Cerebellar cortex (tissue), 1 donor: Measurements from ENCODE around the gene ARHGAP40.
A peak's percentile ranks its signal among the peaks of the same experiment; 100 is the strongest.

Source experiments
- DNase-seq: peaks from one replicate; pipeline ENCODE4 v3.0.0-alpha.2; 2015; ENCODE audit warnings: low spot score

The ARHGAP40 gene

DNA sequence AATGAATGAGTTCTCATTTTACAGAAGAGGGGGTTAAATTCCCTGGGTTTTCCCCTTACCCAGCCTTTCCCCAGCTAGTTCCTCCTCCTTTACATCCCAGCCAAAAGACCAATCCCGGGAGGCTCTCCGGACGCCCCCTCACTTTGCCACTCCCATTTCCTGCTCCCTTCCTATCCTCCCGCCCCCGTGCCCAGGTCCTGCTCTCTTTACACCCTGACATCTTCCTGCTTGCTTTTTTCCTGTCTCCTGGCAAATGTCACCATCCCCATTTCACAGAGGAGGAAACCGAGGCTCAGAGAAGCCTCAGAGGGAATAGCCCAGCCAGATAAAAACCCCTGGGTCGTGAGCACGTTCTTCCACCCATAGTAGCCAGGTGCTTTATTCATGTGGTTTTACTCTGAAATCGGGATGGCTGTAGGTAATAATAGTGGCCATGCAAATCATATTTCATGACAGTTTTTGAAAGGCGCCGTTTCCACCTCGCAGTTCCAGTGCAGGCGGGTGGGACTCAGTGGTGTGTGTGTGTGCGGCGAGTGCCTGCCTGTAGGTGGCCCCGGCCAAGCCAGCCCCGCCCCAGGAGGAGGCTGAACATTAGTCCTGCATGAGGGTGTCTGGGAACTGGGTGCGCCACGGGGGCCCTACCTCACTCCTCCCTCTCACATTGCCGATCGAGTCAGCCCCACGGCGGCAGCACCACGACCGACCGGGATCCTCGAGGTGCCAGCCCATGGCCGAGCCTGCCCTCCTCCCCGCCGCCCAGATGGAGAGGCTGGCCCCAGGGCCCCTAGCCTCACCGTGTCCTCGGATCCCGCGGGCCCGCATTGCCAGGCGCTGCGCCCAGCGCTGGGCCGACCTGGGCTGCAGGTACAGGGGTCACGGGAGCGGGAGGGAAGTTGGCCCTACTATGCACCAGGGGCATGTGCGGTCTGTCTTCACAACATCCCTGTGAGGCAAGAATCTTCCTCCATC is at the start of gene ARHGAP40:
TSS of gene ARHGAP40 (plus strand) at position 594 of the 969 bp plus-strand sequence.
- DNase-seq = no peak

DNA sequence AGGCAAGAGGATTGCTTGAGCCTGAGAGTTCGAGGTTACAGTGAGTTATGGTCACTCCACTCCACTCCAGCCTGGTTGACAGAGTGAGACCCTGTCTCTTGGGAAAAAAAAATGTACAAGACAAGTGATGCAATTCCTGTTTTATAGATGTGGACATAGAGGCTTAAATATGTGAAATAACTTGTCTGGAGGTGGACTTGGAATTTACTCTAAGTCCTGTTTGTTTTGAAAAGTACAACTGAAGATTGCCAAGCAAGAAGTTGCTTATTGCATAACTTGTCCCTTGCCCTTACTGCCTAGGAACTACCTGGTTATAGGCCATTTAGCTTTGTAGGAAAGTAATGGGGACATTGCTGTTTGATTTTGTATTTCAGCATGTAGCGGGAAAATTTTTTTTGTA is 46.6 kb upstream of the ARHGAP40 start:
- no peak for DNase-seq

GRCh38 chr20:38555395-38555794 is 46.2 kb upstream of the ARHGAP40 start:
- no peak for DNase-seq

- no peak for DNase-seq
These were observed 44.4 kb upstream of the ARHGAP40 start for GRCh38 chr20:38557174-38557573.

GRCh38 chr20:38558596-38559360 is 42.8 kb upstream of the ARHGAP40 start:
- DNase-seq = no peak

GRCh38 chr20:38559764-38560163 is 41.8 kb upstream of the ARHGAP40 start:
- no peak for DNase-seq

- no peak for DNase-seq
These were observed 37.7 kb upstream of the ARHGAP40 start for GRCh38 chr20:38563802-38564431.

DNA sequence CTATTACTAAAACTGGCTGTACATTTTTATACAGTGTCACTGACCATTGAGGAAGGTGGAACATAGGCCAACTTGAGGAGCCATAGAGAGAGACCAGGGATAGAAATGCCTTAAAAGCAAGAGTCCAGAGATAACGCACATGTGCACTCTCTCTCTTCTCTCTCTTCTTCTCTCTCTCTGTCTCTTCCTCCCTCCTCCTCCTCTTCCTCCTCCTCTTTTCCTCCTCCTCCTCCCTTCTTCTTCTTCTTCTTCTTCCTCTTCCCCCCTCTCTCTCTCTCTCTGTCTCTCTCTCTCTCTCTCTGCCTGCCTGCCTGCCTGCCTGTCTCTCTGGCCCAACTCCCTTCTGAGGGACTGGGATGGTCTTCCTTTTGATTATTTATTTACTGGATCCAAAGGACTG is 36.9 kb upstream of the ARHGAP40 start:
- DNase-seq = no peak

DNA sequence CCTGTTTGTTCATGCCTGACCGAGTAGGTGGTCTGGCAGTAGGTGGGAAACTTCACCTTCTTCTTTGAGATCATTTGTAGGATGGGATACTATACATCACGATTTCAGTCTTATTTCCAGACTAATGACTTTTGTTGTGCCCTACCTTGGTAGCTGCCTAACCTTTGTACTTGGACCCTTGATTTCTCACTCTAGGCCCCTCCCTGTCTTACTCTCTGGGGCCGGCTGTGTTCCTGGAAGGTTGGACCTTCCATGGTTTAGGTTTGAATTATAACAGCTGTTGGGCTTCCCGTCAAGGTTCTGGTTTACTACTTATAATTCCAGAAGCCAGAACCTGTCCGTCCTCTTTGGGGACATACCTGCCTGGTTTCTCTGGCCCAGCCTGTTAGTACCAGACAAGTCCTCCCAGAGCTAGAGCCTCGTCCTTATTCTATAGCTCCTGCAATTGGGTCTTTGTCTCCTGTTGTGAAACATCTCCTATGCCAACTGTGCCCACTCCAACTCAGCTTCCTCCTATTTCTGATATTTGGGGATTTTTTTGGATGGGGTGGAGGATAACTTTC is 35.5 kb upstream of the ARHGAP40 start:
- no peak for DNase-seq

- DNase-seq = no peak
These were observed 31.7 kb upstream of the ARHGAP40 start for GRCh38 chr20:38569747-38570525.

GRCh38 chr20:38573413-38573812 is 28.2 kb upstream of the ARHGAP40 start:
- no peak for DNase-seq

DNA sequence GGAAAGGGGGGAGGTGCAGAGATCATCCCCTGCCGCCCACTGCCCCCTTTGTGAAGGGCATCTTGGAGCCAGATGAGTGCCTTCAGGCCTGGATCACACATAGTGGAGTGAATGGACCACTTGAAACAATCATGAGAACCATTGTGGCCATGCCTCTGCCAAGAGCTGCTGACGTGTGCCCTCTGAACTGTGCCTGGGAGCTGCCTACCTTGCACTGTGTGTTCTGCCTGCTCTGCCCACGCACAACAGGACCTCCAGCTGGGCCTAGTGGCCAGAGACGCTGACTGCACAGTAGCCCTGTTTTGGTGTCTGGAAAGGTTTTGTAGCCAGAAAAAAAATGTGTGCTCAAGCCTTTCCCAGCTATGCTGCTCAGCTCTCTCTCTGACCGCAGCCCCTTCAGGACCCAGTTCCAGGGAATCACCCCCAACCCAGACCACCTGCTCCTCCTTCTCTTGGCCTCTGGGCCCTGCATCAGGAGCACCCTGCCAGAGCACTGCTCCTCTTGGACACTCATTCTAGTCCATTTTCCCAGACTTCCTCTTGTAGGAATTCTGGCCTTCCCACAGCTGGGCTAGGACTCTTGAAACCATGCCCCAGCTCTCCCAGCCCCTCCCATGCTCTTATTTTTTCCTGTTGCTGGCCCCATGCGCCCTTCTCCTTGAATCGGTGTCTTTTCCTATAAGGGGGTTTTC is 22.2 kb upstream of the ARHGAP40 start:
- no peak for DNase-seq

DNA sequence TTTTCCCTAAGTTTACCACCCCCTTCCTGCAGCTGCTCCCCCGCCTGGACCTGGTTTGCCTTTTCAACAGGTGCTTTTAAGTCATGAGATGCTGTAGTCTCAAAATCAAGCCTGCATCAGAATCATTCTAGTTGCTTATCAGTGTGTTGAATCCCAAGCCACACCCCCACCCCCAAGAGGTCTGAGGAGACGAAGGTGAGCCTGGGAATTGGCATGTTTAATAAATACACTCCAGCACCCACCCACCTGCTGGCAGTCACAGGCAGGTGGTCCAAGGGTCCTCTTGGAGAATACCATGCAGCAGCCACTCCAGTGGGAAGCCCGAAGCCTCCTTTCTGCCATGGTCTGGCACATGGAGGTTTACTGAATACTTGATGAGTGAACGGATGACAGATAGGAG is 21.7 kb upstream of the ARHGAP40 start:
- no peak for DNase-seq

DNA sequence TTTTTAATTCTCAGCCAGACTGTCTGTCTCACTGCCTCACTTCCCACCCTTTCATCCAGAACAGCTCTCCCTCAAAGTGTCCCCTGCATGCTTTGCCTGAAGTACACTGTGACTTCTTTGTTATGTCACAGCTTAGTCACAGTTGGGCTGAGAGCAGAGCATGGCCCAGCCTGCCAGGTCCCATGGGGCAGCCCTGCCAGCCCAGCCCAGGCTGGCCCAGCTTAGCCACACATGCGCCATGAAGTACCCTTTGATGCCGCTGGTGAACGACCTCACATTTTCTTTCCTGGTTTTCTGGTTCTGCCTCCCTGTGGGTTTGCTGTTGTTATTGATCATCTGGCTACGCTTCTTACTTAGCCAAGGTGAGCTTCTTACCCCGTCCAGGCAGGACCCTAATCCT is 20.6 kb upstream of the ARHGAP40 start, which contains the start of gene ADIG:
TSS of gene ADIG (plus strand) at position 185 of the 400 bp plus-strand sequence. CDS start at position 239, 54 bp downstream.
- peak; percentile 16 for DNase-seq

DNA sequence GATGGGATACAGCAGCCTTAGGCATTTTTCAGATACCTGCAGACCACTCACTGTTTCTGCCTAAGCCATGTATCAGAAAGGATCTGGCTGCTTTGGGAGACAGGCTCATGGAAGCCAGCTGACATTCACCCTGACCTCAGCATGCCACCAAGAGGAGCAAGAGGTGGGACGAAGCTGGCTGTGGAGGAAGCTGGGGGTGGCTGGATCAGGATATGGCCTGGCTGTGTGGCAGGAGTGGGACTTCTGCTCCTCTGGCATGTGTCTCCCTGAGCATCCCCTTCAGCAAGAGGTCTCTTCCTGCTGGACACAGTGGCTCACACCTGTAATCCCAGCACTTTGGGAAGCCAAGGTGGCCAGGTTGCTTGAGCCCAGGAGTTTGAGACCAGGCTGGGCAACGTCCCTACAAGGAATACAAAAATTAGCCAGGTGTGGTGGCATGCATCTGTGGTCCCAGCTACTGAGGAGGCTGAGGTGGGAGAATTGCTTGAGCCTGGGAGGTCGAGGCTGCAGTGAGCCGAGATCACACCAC is 19.7 kb upstream of the ARHGAP40 start:
- DNase-seq = no peak

DNA sequence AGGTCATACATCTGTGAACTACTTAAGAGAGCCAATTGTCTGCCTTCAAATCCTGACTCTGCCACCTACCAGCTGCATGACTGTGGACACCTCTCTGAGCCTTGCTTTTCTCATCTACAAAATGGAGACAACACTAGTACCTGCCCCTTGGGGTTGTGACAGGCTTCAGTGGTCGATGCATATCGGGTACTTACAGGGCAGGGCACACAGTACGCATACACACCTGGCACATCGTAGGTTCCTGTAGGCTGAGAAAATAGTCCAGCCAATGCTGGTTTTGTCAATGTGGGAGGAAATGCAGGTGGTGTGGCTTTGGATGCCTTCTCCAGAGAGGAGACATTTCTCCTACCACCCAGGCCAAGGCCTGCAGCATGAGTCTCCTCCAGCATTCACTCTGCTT is 18.3 kb upstream of the ARHGAP40 start:
- no peak for DNase-seq

DNA sequence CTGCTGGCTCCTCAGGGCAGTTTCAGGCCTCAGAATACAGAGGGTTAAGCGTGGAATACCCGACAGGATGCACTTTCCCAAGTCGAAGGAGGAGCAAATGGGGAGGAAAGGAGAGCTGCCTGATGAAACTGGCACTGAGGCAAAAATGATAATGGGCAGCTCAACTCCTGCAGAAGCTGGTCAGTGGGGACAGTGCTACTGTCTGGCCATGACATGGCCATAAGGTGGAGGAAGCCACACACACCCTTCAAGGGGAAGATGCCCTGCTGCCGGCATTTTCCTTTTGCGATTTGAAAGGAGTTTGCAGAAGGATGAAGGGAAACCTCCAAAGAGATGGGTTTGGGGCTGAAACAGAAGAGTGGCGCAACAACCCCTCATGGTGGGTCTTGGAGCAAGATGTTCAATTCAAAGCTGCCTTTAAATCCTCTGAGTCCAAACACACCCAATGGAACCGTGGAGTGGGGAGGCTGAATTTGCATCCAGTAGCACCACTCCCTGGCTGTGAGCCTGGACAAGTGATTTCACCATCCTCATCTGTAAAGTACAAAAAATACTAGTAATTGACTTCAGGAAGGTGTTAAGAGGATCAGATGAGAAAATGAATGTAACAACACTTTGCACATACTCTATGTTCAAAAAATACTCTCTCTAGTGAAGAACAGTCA is 17.4 kb upstream of the ARHGAP40 start:
- no peak for DNase-seq

DNA sequence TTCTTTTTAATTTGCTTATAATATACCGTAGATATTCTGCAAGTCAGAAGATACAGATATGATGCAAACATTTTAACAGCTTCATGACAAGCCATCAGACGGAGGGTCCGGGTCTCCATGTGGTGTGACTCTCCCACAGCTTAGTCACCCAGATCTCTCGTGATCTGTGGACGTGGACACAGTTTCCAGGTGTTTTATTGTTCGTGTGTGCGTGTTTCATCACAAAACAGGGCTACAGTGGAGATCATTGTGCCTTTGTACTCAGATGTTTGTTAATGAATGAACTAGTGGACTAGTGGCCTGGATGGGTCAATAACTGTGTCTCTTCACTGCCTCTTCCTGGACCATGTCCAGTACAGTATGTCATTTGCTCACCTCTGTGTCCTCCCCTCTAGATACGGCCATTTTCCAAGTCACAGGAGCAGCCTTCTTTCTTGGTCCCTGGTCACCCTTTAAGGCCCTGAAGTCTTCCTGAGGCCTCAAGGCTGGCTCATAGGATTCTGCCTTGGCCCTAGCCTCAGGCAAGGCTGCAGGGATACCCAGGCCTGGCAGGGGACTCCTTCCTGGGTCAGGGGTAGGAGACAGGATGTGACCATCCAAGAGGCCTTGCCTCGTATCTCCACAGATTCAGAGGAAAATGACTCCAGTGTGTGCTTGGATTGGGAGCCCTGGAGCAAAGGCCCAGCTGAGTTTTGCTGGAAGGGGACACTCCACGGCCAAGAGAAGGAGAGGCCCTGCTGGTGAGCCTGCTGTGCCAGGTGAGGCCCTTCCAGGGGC is 16.0 kb upstream of the ARHGAP40 start:
- DNase-seq = no peak

DNA sequence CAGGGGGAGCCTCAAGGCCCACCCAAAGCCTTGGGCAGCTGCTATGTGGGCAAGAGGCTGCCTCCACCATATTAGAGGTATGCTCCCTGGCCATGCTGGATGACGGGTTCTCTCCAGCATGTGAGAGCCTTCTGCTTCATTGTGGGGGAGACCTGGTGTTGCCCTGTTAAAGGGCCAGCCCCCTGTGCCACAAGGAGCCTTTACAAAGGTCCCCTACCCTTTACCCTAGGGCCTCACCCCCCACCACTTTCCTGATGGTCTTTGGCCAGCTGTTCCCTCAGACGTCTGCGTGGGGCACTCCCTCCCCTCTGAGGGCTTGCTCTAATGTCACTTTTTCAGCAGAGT is 15.5 kb upstream of the ARHGAP40 start:
- no peak for DNase-seq
